HG03571 (cell line): ENCODE measurements around the gene CDK4.

Experiments used
- ATAC-seq: cut with Tn5 transposase; IDR thresholded peaks from one replicate; pipeline ENCODE4 v1.9.1; 2021; ENCODE audit not compliant: unreplicated experiment

The CDK4 gene

GRCh38 chr12:57740656-57741412 is 11.3 kb downstream of the CDK4 start:
- peak; percentile 46 for ATAC-seq

GRCh38 chr12:57739914-57740538 is 12.1 kb downstream of the CDK4 start:
- no peak for ATAC-seq

GRCh38 chr12:57739387-57739786 is 12.7 kb downstream of the CDK4 start:
- ATAC-seq, result no peak

GRCh38 chr12:57738661-57739237 is 13.4 kb downstream of the CDK4 start, which contains the start of gene AGAP2:
Gene AGAP2, minus strand, starts transcription at chr12:57738742. Its CDS starts 496 bp downstream, at chr12:57738246.
- ATAC-seq, result no peak

- no peak for ATAC-seq
Measured at GRCh38 chr12:57737467-57738460, 14.3 kb downstream of the CDK4 start.

GRCh38 chr12:57736741-57737466 is 15.2 kb downstream of the CDK4 start:
- no peak for ATAC-seq

GRCh38 chr12:57735952-57736740 is 16.0 kb downstream of the CDK4 start:
- ATAC-seq, result no peak

GRCh38 chr12:57735198-57735855 is 16.8 kb downstream of the CDK4 start:
- ATAC-seq, result no peak

- ATAC-seq, result no peak
Measured at GRCh38 chr12:57734591-57734990, 17.5 kb downstream of the CDK4 start.

GRCh38 chr12:57733928-57734327 is 18.2 kb downstream of the CDK4 start:
- no peak for ATAC-seq

- no peak for ATAC-seq
Measured at GRCh38 chr12:57732726-57733593, 19.1 kb downstream of the CDK4 start.

- no peak for ATAC-seq
Measured at GRCh38 chr12:57732270-57732669, 19.8 kb downstream of the CDK4 start.

- ATAC-seq, result no peak
Measured at GRCh38 chr12:57731411-57732080, 20.6 kb downstream of the CDK4 start.

- ATAC-seq, result no peak
Measured at GRCh38 chr12:57730336-57731067, 21.6 kb downstream of the CDK4 start.

- ATAC-seq, result no peak
Measured at GRCh38 chr12:57729321-57729844, 22.7 kb downstream of the CDK4 start.

GRCh38 chr12:57727758-57728395 is 24.2 kb downstream of the CDK4 start:
- ATAC-seq, result no peak
